GM19238 (cell line): ENCODE data around the gene UBXN2A.
"Not testable (repeated sequence)": the region's sequence is repeated elsewhere in the genome, so short reads cannot be mapped to it uniquely, and the experiment has no call there.

Source experiments
- DNase-seq: peaks from one replicate; pipeline ENCODE4 v3.0.0; 2011; ENCODE audit warnings: low spot score; ENCODE audit not compliant: insufficient read length

UBXN2A gene

GRCh38 chr2:23940718-23941620 lies 706 bp downstream of the UBXN2A start:
- no peak for DNase-seq

- DNase-seq = no peak
Measured at GRCh38 chr2:23941644-23942043, 1.4 kb downstream of the UBXN2A start.

GRCh38 chr2:23943666-23944065 lies 3.4 kb downstream of the UBXN2A start:
- no peak for DNase-seq

- no peak for DNase-seq
Measured at GRCh38 chr2:23944527-23944926, 4.3 kb downstream of the UBXN2A start.

- DNase-seq = no peak
Measured at GRCh38 chr2:23944976-23945375, 4.7 kb downstream of the UBXN2A start.

- no peak for DNase-seq
Measured at GRCh38 chr2:23947350-23947749, 7.1 kb downstream of the UBXN2A start.

GRCh38 chr2:23952558-23952957 lies 12.3 kb downstream of the UBXN2A start:
- DNase-seq = not testable (repeated sequence)

- DNase-seq = no peak
Measured at GRCh38 chr2:23953625-23954024, 13.4 kb downstream of the UBXN2A start.

- DNase-seq = no peak
Measured at GRCh38 chr2:23954325-23955014, 14.2 kb downstream of the UBXN2A start.

- no peak for DNase-seq
Measured at GRCh38 chr2:23967846-23968245, 27.6 kb downstream of the UBXN2A start.

- DNase-seq = no peak
Measured at GRCh38 chr2:23976883-23977282, 36.6 kb downstream of the UBXN2A start.

- DNase-seq = no peak
Measured at GRCh38 chr2:23988371-23988770, 48.1 kb downstream of the UBXN2A start.

GRCh38 chr2:23992931-23993330 lies 52.7 kb downstream of the UBXN2A start:
- DNase-seq = no peak

- no peak for DNase-seq
Measured at GRCh38 chr2:23993736-23994269, 53.5 kb downstream of the UBXN2A start.

- DNase-seq = no peak
Measured at GRCh38 chr2:23994567-23994966, 54.3 kb downstream of the UBXN2A start.

GRCh38 chr2:24007693-24008092 lies 67.4 kb downstream of the UBXN2A start:
- no peak for DNase-seq

GRCh38 chr2:24008672-24009366 lies 68.6 kb downstream of the UBXN2A start:
- no peak for DNase-seq

- no peak for DNase-seq
Measured at GRCh38 chr2:24009367-24009679, 69.1 kb downstream of the UBXN2A start.

GRCh38 chr2:24009680-24010476 lies 69.6 kb downstream of the UBXN2A start, which contains the start of gene MFSD2B:
MFSD2B (plus strand) TSS chr2:24010085; CDS start chr2:24010097, 12 bp downstream.
- DNase-seq = no peak

GRCh38 chr2:24010477-24011249 lies 70.4 kb downstream of the UBXN2A start:
- DNase-seq = no peak
